Measurements from ENCODE around the gene TTC8. TPM values are rescaled to one million over a fixed set of nuclear protein-coding genes. Genes with fewer than 3 reads are reported as not detected.
"Not testable (repeated sequence)": the region's sequence is repeated elsewhere in the genome, so short reads cannot be mapped to it uniquely, and the experiment has no call there.

The TTC8 gene
- total RNA-seq (1 to 10 TPM; 2.2 to 3.5 (median 3.1) TPM), polyA plus RNA-seq (1 to 10 TPM; 1.6 to 4.7 (median 2.0) TPM)
- long read RNA-seq, donor 1, full-length matches to known transcripts, result 2 of 3 reads
- long read RNA-seq, donor 1, partial matches to known transcripts, result 0 of 3 reads
- long read RNA-seq, donor 1, other reads (novel, unspliced or antisense), result 1 of 3 reads
- long read RNA-seq, donor 2, partial matches to known transcripts, result 2 of 5 reads
- long read RNA-seq, donor 2, other reads (novel, unspliced or antisense), result 2 of 5 reads

GRCh38 chr14:88824314-88825077, at the start of gene TTC8:
TTC8 (plus strand) TSS chr14:88824651; CDS start chr14:88824708, 57 bp downstream.
- 0 to 1% (median 1%) methylated on average over 50 of the region's 50 CpGs for WGBS, 3 donors
- no peak for TF ChIP-seq CTCF (IDR thresholded peaks at IDR 0.05)
- H3K27ac ChIP-seq, result peak within 1 kb of the TSS; percentile 83
- H3K27me3 ChIP-seq (ENCODE audit: insufficient read depth in 3 of 3, low read length in 2 of 3), result no peaks in the 10 kb centered on the region
- H3K36me3 ChIP-seq (ENCODE audit: insufficient read depth in 1 of 2, low read depth in 1 of 2), result no peaks in the 10 kb centered on the region
- H3K4me1 ChIP-seq, result no peaks in the 10 kb centered on the region
- peak within 1 kb of the TSS; percentile 70 for H3K4me3 ChIP-seq
- intact Hi-C loops (cut with DNase I), result no loop called here
- peak; percentile 92 to 100 (median 99) for ATAC-seq
- no peaks in the 10 kb centered on the region for H3K9me3 ChIP-seq
- DNase-seq, result peak; percentile 87 to 92

GRCh38 chr14:88775532-88775931, 48.9 kb upstream of the TTC8 start:
- peaks cover 0 to 4% (median 0%) of the 10 kb centered on the region in 3 donors for H3K27me3 ChIP-seq (ENCODE audit: insufficient read depth in 3 of 3, low read length in 2 of 3)
- no peaks in the 10 kb centered on the region for H3K4me1 ChIP-seq
- no peak overlapping the region for H3K27ac ChIP-seq
- no peaks in the 10 kb centered on the region for H3K36me3 ChIP-seq (ENCODE audit: insufficient read depth in 1 of 2, low read depth in 1 of 2)
- DNase-seq (no peak), ATAC-seq (no peak)
- no peak for TF ChIP-seq CTCF (IDR thresholded peaks at IDR 0.05)
- H3K4me3 ChIP-seq, result no peak overlapping the region
- WGBS, 3 donors, result 92 to 96% (median 96%) methylated on average over 3 of the region's 3 CpGs
- H3K9me3 ChIP-seq, result no peaks in the 10 kb centered on the region
- intact Hi-C loops (cut with DNase I), result no loop called here

- Histone ChIP-seq H3K4me3 (no peak overlapping the region), H3K36me3 (ENCODE audit: insufficient read depth in 1 of 2, low read depth in 1 of 2) (no peaks in the 10 kb centered on the region), H3K4me1 (no peaks in the 10 kb centered on the region), H3K9me3 (no peaks in the 10 kb centered on the region), H3K27me3 (ENCODE audit: insufficient read depth in 3 of 3, low read length in 2 of 3) (peaks cover 0 to 17% (median 0%) of the 10 kb centered on the region in 3 donors), H3K27ac (no peak overlapping the region)
- 87 to 95% (median 91%) methylated on average over 1 of the region's 1 CpG for WGBS, 3 donors
- no peak for DNase-seq
- ATAC-seq, result no peak
- TF ChIP-seq CTCF (IDR thresholded peaks at IDR 0.05), result no peak
- intact Hi-C loops (cut with DNase I), result no loop called here
Measured at GRCh38 chr14:88785911-88786310, 38.5 kb upstream of the TTC8 start.

GRCh38 chr14:88786715-88787114, 37.7 kb upstream of the TTC8 start:
- 87 to 89% (median 88%) methylated on average over 4 of the region's 4 CpGs for WGBS, 3 donors
- ATAC-seq, result no peak

GRCh38 chr14:88789573-88789972, 34.9 kb upstream of the TTC8 start:
- DNase-seq; H3K4me3 ChIP-seq; H3K27ac ChIP-seq; intact Hi-C loops (cut with DNase I); H3K4me1 ChIP-seq; H3K9me3 ChIP-seq; H3K36me3 ChIP-seq (ENCODE audit: insufficient read depth in 1 of 2, low read depth in 1 of 2); ATAC-seq: not testable (repeated sequence)
- peaks cover 0 to 17% (median 0%) of the 10 kb centered on the region in 3 donors for H3K27me3 ChIP-seq (ENCODE audit: insufficient read depth in 3 of 3, low read length in 2 of 3)

More at GRCh38 chr14:88786715-88787114, 37.7 kb upstream of the TTC8 start:
- no peak for TF ChIP-seq CTCF (IDR thresholded peaks at IDR 0.05)
- Histone ChIP-seq H3K36me3 (ENCODE audit: insufficient read depth in 1 of 2, low read depth in 1 of 2) (no peaks in the 10 kb centered on the region), H3K9me3 (no peaks in the 10 kb centered on the region), H3K4me3 (no peak overlapping the region), H3K4me1 (no peaks in the 10 kb centered on the region), H3K27ac (no peak overlapping the region), H3K27me3 (ENCODE audit: insufficient read depth in 3 of 3, low read length in 2 of 3) (peaks cover 0 to 17% (median 0%) of the 10 kb centered on the region in 3 donors)
- intact Hi-C loops (cut with DNase I), result no loop called here
- no peak for DNase-seq
